Measurements from ENCODE around the gene TNIP2.
"Not testable (repeated sequence)": the region's sequence is repeated elsewhere in the genome, so short reads cannot be mapped to it uniquely, and the experiment has no call there.

The TNIP2 gene

GRCh38 chr4:2746891-2747695 is 9.0 kb downstream of the TNIP2 start:
- no peak for DNase-seq
- Mint-ChIP-seq H3K4me3 (peak overlapping the region; percentile 67 to 73), H3K27me3 (no peaks in the 10 kb centered on the region), H3K36me3 (peaks cover 46 to 50% of the 10 kb centered on the region in 2 donors), H3K4me1 (peaks cover 43 to 65% of the 10 kb centered on the region in 2 donors), H3K9me3 (no peaks in the 10 kb centered on the region), H3K27ac (peak overlapping the region; percentile 92)
- ATAC-seq (replicated peaks) = no peak

GRCh38 chr4:2745981-2746806 is 9.9 kb downstream of the TNIP2 start:
- peaks cover 55 to 56% of the 10 kb centered on the region in 2 donors for H3K36me3 Mint-ChIP-seq
- H3K4me1 Mint-ChIP-seq = peaks cover 40 to 57% of the 10 kb centered on the region in 2 donors
- H3K27me3 Mint-ChIP-seq = no peaks in the 10 kb centered on the region
- H3K27ac Mint-ChIP-seq = peak overlapping the region; percentile 92
- peak overlapping the region; percentile 67 to 73 for H3K4me3 Mint-ChIP-seq
- ATAC-seq (replicated peaks) (peak; percentile 96 to 98), DNase-seq (peak; percentile 95)
- H3K9me3 Mint-ChIP-seq = no peaks in the 10 kb centered on the region

- H3K9me3 Mint-ChIP-seq = no peaks in the 10 kb centered on the region
Observed at GRCh38 chr4:2745516-2745915, 10.6 kb downstream of the TNIP2 start.

GRCh38 chr4:2744576-2745270 is 11.4 kb downstream of the TNIP2 start:
- Mint-ChIP-seq H3K4me3 (no peak overlapping the region), H3K27ac (peak overlapping the region; percentile 62), H3K4me1 (peaks cover 39 to 68% of the 10 kb centered on the region in 2 donors), H3K27me3 (no peaks in the 10 kb centered on the region), H3K36me3 (peaks cover 63 to 65% of the 10 kb centered on the region in 2 donors), H3K9me3 (no peaks in the 10 kb centered on the region)
- ATAC-seq (replicated peaks) (no peak), DNase-seq (no peak)

More at GRCh38 chr4:2745516-2745915, 10.6 kb downstream of the TNIP2 start:
- Mint-ChIP-seq H3K4me1 (peaks cover 40 to 64% of the 10 kb centered on the region in 2 donors), H3K27me3 (no peaks in the 10 kb centered on the region), H3K36me3 (peaks cover 58 to 59% of the 10 kb centered on the region in 2 donors), H3K4me3 (peak overlapping the region in 1 of 2 donors; percentile 48), H3K27ac (peak overlapping the region; percentile 92)
- no peak for DNase-seq
- ATAC-seq (replicated peaks) = no peak

- DNase-seq (no peak), ATAC-seq (replicated peaks) (no peak)
- H3K4me1 Mint-ChIP-seq = peaks cover 38 to 63% of the 10 kb centered on the region in 2 donors
- H3K27me3 Mint-ChIP-seq = no peaks in the 10 kb centered on the region
- H3K36me3 Mint-ChIP-seq = peaks cover 65 to 68% of the 10 kb centered on the region in 2 donors
- H3K27ac Mint-ChIP-seq = peak overlapping the region; percentile 14
- H3K4me3 Mint-ChIP-seq = no peak overlapping the region
- H3K9me3 Mint-ChIP-seq = no peaks in the 10 kb centered on the region
Observed at GRCh38 chr4:2743518-2744445, 12.4 kb downstream of the TNIP2 start.

- Mint-ChIP-seq H3K36me3 (peaks cover 72 to 74% of the 10 kb centered on the region in 2 donors), H3K4me3 (no peak overlapping the region), H3K27ac (peak overlapping the region; percentile 31)
Observed at GRCh38 chr4:2742823-2743517, 13.2 kb downstream of the TNIP2 start.

GRCh38 chr4:2742081-2742822 is 13.9 kb downstream of the TNIP2 start:
- Mint-ChIP-seq H3K27me3 (no peaks in the 10 kb centered on the region), H3K9me3 (peaks cover 0 to 3% of the 10 kb centered on the region in 2 donors), H3K4me3 (no peak overlapping the region), H3K36me3 (peaks cover 65 to 67% of the 10 kb centered on the region in 2 donors), H3K27ac (no peak overlapping the region), H3K4me1 (peaks cover 31 to 54% of the 10 kb centered on the region in 2 donors)
- no peak for DNase-seq
- ATAC-seq (replicated peaks) = no peak

More at GRCh38 chr4:2742823-2743517, 13.2 kb downstream of the TNIP2 start:
- DNase-seq (no peak), ATAC-seq (replicated peaks) (no peak)
- H3K4me1 Mint-ChIP-seq = peaks cover 38 to 61% of the 10 kb centered on the region in 2 donors
- H3K27me3 Mint-ChIP-seq = no peaks in the 10 kb centered on the region
- peaks cover 0 to 3% of the 10 kb centered on the region in 2 donors for H3K9me3 Mint-ChIP-seq

- no peak overlapping the region for H3K27ac Mint-ChIP-seq
Observed at GRCh38 chr4:2741626-2742025, 14.5 kb downstream of the TNIP2 start.

GRCh38 chr4:2738296-2738695 is 17.8 kb downstream of the TNIP2 start:
- DNase-seq; H3K27ac Mint-ChIP-seq; H3K27me3 Mint-ChIP-seq; ATAC-seq (replicated peaks); H3K4me3 Mint-ChIP-seq: not testable (repeated sequence)
- peaks cover 57 to 64% of the 10 kb centered on the region in 2 donors for H3K36me3 Mint-ChIP-seq
- H3K4me1 Mint-ChIP-seq = peaks cover 16 to 45% of the 10 kb centered on the region in 2 donors
- peaks cover 7 to 11% of the 10 kb centered on the region in 2 donors for H3K9me3 Mint-ChIP-seq

More at GRCh38 chr4:2741626-2742025, 14.5 kb downstream of the TNIP2 start:
- H3K9me3 Mint-ChIP-seq = peaks cover 0 to 3% of the 10 kb centered on the region in 2 donors
- H3K36me3 Mint-ChIP-seq = peaks cover 61 to 62% of the 10 kb centered on the region in 2 donors
- H3K4me1 Mint-ChIP-seq = peaks cover 25 to 48% of the 10 kb centered on the region in 2 donors
- H3K4me3 Mint-ChIP-seq = no peak overlapping the region
- H3K27me3 Mint-ChIP-seq = no peaks in the 10 kb centered on the region
- DNase-seq = no peak
- no peak for ATAC-seq (replicated peaks)

- H3K4me3 Mint-ChIP-seq = no peak overlapping the region
Observed at GRCh38 chr4:2735869-2736268, 20.3 kb downstream of the TNIP2 start.

GRCh38 chr4:2734612-2735011 is 21.5 kb downstream of the TNIP2 start:
- H3K27ac Mint-ChIP-seq = peak overlapping the region; percentile 80
- peak overlapping the region in 1 of 2 donors; percentile 21 for H3K4me3 Mint-ChIP-seq
- peaks cover 7 to 11% of the 10 kb centered on the region in 2 donors for H3K9me3 Mint-ChIP-seq
- H3K27me3 Mint-ChIP-seq = no peaks in the 10 kb centered on the region
- H3K36me3 Mint-ChIP-seq = peaks cover 47 to 60% of the 10 kb centered on the region in 2 donors
- ATAC-seq (replicated peaks) (peak; percentile 90 to 97), DNase-seq (no peak)
- H3K4me1 Mint-ChIP-seq = peaks cover 15 to 36% of the 10 kb centered on the region in 2 donors

More at GRCh38 chr4:2735869-2736268, 20.3 kb downstream of the TNIP2 start:
- H3K9me3 Mint-ChIP-seq = peaks cover 7 to 11% of the 10 kb centered on the region in 2 donors
- peaks cover 17 to 48% of the 10 kb centered on the region in 2 donors for H3K4me1 Mint-ChIP-seq
- H3K27me3 Mint-ChIP-seq = no peaks in the 10 kb centered on the region
- peaks cover 52 to 72% of the 10 kb centered on the region in 2 donors for H3K36me3 Mint-ChIP-seq
- H3K27ac Mint-ChIP-seq = no peak overlapping the region
- no peak for ATAC-seq (replicated peaks)
- DNase-seq = no peak
